SU-DHL-6 (cell line): ENCODE measurements around the gene FAM124B.

Experiments
- H2AFZ ChIP-seq: fragments of 200-600 bp; sonication (generic); 2 replicates; pipeline ENCODE4 v1.6.1; 2014; ENCODE audit warnings: low read depth, mild to moderate bottlenecking, moderate library complexity, mixed read lengths, antibody characterized with exemption, low read length; ENCODE audit not compliant: severe bottlenecking
- H3F3A ChIP-seq: fragments of 200-600 bp; shearing (Covaris generic); 2 replicates; pipeline ENCODE4 v1.6.0; 2016; ENCODE audit warnings: antibody characterized with exemption, mild to moderate bottlenecking; ENCODE audit not compliant: insufficient read depth
- H3K27ac ChIP-seq: fragments of 200-600 bp; sonication (generic); 2 replicates; pipeline ENCODE4 v1.5.1; 2016; ENCODE audit warnings: low read depth, mild to moderate bottlenecking, low read length, moderate library complexity, mixed read lengths
- H3K27me3 ChIP-seq: fragments of 200-600 bp; sonication (generic), shearing (Covaris generic); 2 replicates; pipeline ENCODE4 v1.6.0; 2014; ENCODE audit warnings: mild to moderate bottlenecking, low read length
- H3K36me3 ChIP-seq: fragments of 200-600 bp; sonication (generic); 2 replicates; pipeline ENCODE4 v1.6.1; 2014; ENCODE audit warnings: mild to moderate bottlenecking, low read length, mixed read lengths
- H3K4me2 ChIP-seq: fragments of 300-600, 200-600 bp; shearing (Covaris generic), sonication (generic); 2 replicates; pipeline ENCODE4 v1.6.0; 2014; ENCODE audit warnings: low read length, low read depth, mild to moderate bottlenecking; ENCODE audit not compliant: poor library complexity, severe bottlenecking
- H3K4me3 ChIP-seq: fragments of 200-600 bp; sonication (generic); 2 replicates; pipeline ENCODE4 v1.5.1; 2014; ENCODE audit warnings: antibody characterized with exemption, low read length, mild to moderate bottlenecking, mixed read lengths; ENCODE audit not compliant: insufficient read depth, poor library complexity, severe bottlenecking
- H3K79me2 ChIP-seq: fragments of 200-600 bp; sonication (generic); 2 replicates; pipeline ENCODE4 v1.6.1; 2014; ENCODE audit warnings: mild to moderate bottlenecking, low read length, moderate library complexity; ENCODE audit not compliant: insufficient read depth
- H3K9ac ChIP-seq: fragments of 200-600 bp; sonication (generic); 2 replicates; pipeline ENCODE4 v1.7.0; 2014; ENCODE audit warnings: mild to moderate bottlenecking, low read length
- H3K9me2 ChIP-seq: fragments of 200-600 bp; sonication (generic); replicated peaks from 2 replicates; pipeline ENCODE4 v1.6.1; 2014; ENCODE audit warnings: low read length; ENCODE audit not compliant: insufficient read depth
- H3K9me3 ChIP-seq: fragments of 200-600 bp; sonication (generic); 2 replicates; pipeline ENCODE4 v1.6.1; 2014; ENCODE audit warnings: low read length, mixed read lengths; ENCODE audit not compliant: insufficient read depth
- H4K20me1 ChIP-seq: fragments of 200-600 bp; sonication (generic); 2 replicates; pipeline ENCODE4 v1.6.1; 2014; ENCODE audit warnings: low read depth, mild to moderate bottlenecking, antibody characterized with exemption, low read length, moderate library complexity, mixed read lengths
- EZH2phosphoT487 ChIP-seq: fragments of 200-600 bp; sonication (generic), shearing (Covaris generic); conservative IDR thresholded peaks from 2 replicates; pipeline ENCODE4 v1.6.1; 2018; ENCODE audit warnings: mild to moderate bottlenecking, antibody characterized with exemption, low read length, moderate library complexity, mixed read lengths
- TF ChIP-seq, protein P1 (sequence below): fragments of 200-600 bp; sonication (generic); IDR thresholded peaks from one replicate; pipeline ENCODE4 v1.5.1; 2017; ENCODE audit warnings: antibody characterized with exemption, mild to moderate bottlenecking, low read length, moderate library complexity; ENCODE audit not compliant: insufficient read depth, poor library complexity, severe bottlenecking

The FAM124B gene

GRCh38 chr2:224381521-224382279, 20.2 kb downstream of the FAM124B start:
- Histone ChIP-seq H3K9me3 (no peaks in the 10 kb centered on the region), H2AFZ (no peak overlapping the region), H3F3A (no peaks in the 10 kb centered on the region), H3K4me2 (no peak overlapping the region), H3K4me3 (no peak overlapping the region), H3K79me2 (no peaks in the 10 kb centered on the region), H3K27ac (no peak overlapping the region), H3K27me3 (no peaks in the 10 kb centered on the region), H3K9ac (no peak overlapping the region), H3K36me3 (no peaks in the 10 kb centered on the region), H4K20me1 (no peaks in the 10 kb centered on the region), H3K9me2 (no peaks in the 10 kb centered on the region)
- no peak for TF ChIP-seq EZH2phosphoT487
- TF ChIP-seq, protein P1, sequence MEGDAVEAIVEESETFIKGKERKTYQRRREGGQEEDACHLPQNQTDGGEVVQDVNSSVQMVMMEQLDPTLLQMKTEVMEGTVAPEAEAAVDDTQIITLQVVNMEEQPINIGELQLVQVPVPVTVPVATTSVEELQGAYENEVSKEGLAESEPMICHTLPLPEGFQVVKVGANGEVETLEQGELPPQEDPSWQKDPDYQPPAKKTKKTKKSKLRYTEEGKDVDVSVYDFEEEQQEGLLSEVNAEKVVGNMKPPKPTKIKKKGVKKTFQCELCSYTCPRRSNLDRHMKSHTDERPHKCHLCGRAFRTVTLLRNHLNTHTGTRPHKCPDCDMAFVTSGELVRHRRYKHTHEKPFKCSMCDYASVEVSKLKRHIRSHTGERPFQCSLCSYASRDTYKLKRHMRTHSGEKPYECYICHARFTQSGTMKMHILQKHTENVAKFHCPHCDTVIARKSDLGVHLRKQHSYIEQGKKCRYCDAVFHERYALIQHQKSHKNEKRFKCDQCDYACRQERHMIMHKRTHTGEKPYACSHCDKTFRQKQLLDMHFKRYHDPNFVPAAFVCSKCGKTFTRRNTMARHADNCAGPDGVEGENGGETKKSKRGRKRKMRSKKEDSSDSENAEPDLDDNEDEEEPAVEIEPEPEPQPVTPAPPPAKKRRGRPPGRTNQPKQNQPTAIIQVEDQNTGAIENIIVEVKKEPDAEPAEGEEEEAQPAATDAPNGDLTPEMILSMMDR: no peak

GRCh38 chr2:224379986-224380385, 21.9 kb downstream of the FAM124B start:
- Histone ChIP-seq H2AFZ (no peak overlapping the region), H3K27ac (no peak overlapping the region), H4K20me1 (no peaks in the 10 kb centered on the region), H3K9me3 (no peaks in the 10 kb centered on the region), H3K4me2 (no peak overlapping the region), H3F3A (no peaks in the 10 kb centered on the region), H3K9ac (no peak overlapping the region), H3K4me3 (no peak overlapping the region), H3K79me2 (no peaks in the 10 kb centered on the region), H3K27me3 (no peaks in the 10 kb centered on the region), H3K9me2 (no peaks in the 10 kb centered on the region), H3K36me3 (no peaks in the 10 kb centered on the region)
- TF ChIP-seq, protein P1: no peak
- no peak for TF ChIP-seq EZH2phosphoT487

DNA sequence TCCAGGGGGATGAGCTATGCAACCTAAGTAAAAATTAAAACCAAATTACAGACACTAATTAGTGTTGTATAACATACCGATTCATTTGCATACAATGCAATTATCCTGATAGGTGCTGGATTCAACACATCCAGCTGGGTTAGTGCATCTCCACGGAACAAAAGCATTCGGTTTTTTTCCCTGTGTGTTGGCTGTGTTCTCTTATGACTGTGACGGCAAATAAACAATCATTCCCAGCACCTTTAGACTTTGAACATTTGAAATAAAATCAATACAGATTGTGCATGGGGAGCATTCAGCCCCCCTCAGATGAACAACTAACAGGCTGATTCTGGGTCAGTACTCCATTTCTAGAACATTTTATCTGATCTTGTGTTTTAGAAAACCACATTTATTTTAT, 22.7 kb downstream of the FAM124B start:
- TF ChIP-seq, protein P1: no peak
- TF ChIP-seq EZH2phosphoT487: no peak

More for the DNA sequence above, 22.7 kb downstream of the FAM124B start:
- no peak overlapping the region for H3K27ac ChIP-seq
- no peaks in the 10 kb centered on the region for H3F3A ChIP-seq
- no peak overlapping the region for H3K4me2 ChIP-seq
- no peaks in the 10 kb centered on the region for H3K36me3 ChIP-seq
- H3K9me3 ChIP-seq: no peaks in the 10 kb centered on the region
- H3K79me2 ChIP-seq: no peaks in the 10 kb centered on the region
- H3K4me3 ChIP-seq: no peak overlapping the region
- no peak overlapping the region for H2AFZ ChIP-seq
- no peaks in the 10 kb centered on the region for H3K9me2 ChIP-seq
- no peaks in the 10 kb centered on the region for H4K20me1 ChIP-seq
- H3K27me3 ChIP-seq: no peaks in the 10 kb centered on the region
- H3K9ac ChIP-seq: no peak overlapping the region
